Measurements from ENCODE around the gene MTM1. TPM values are rescaled to one million over a fixed set of nuclear protein-coding genes. Genes with fewer than 3 reads are reported as not detected.
A peak's percentile ranks its signal among the peaks of the same experiment; 100 is the strongest.

The MTM1 gene
- total RNA-seq, 1 experiment from 2014 or later: 11.6 TPM

DNA sequence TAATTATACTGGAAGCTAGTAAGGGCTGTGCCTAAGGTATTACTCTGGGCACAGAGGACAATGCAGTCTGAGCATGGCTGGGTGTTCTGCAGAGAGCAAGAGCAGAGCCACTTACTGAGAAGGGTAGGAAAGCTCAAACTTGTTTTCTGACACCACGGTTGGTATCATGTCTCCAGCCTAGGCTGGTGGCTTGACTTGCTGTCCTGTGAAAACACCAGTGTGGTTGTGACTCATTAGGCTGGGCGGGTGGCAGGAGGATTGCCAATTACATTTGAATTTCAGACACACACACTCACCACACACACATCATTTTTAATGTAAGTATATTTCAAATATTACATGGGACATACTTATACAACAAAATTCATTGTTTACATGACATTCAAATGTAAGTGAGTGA, 19.7 kb upstream of the MTM1 start:
- TF ChIP-seq CTCF (IDR thresholded peaks at IDR 0.05; ENCODE audit: unreplicated experiment): no peak
- H3K36me3 Mint-ChIP-seq (ENCODE audit: insufficient read depth, unreplicated experiment): no peaks in the 10 kb centered on the region
- no TSS peak for BruUV-seq (replicated peaks)
- no peaks in the 10 kb centered on the region for H3K9me3 Mint-ChIP-seq (ENCODE audit: unreplicated experiment)
- H3K27me3 Mint-ChIP-seq (ENCODE audit: insufficient read depth, unreplicated experiment): peaks cover 11% of the 10 kb centered on the region
- H3K4me1 Mint-ChIP-seq (ENCODE audit: insufficient read depth, unreplicated experiment): peaks cover 11% of the 10 kb centered on the region
- POLR2A ChIA-PET: interaction anchor here (1.0 kb wide), 1 partner anchor 21 kb away, joined by 3 read pairs; no protein-coding TSS in a partner anchor
- CTCF ChIA-PET: no interaction called here
- intact Hi-C loops (cut with micrococcal nuclease): no loop called here
- peak; percentile 63 for DNase-seq (ENCODE audit: unreplicated experiment)
- no peak overlapping the region for H3K4me3 Mint-ChIP-seq (ENCODE audit: unreplicated experiment)
- no peak overlapping the region for H3K27ac Mint-ChIP-seq (ENCODE audit: low read depth, unreplicated experiment)

DNA sequence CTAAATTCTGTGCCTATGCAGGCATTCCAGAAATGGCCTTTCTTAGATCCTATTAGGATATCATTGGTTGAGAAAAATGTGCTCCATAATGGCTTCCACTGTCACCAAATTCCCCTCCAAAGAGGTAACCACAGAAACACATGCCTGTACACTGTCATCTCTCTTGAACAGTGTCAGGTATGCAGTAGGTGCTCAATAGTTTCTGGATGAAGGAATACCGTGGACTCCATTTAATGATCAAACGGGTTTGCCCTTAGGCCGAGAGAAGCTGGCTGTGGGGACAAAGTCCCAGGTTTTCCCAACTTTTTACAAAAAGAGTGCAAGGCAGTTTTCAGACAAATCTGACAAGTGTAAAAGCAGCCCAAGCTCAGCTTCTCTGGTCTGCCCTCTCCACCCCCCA, 16.5 kb upstream of the MTM1 start:
- H3K27ac Mint-ChIP-seq (ENCODE audit: low read depth, unreplicated experiment): no peak overlapping the region
- CTCF ChIA-PET: no interaction called here
- BruUV-seq (replicated peaks): no TSS peak

DNA sequence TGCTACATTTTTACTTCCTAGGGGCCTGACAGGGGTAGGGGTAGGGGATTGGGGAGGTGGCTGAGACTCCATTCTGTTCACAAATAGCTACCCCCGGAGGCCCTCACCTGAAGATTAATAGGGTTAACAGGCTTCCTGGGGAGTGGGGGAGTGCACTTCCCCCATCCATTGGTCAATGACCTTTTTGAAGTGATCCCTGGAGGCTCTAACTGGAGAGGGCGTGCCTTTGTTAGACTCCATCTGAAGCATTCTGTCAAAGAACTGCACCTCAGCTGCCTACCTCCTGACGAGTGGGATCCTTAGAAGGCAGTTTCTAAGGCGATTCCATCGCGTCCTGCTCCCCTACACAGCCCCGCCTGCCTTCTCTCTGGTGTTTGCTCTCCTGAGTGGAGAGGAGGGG, 10.0 kb upstream of the MTM1 start:
- intact Hi-C loops (cut with micrococcal nuclease): no loop called here
- Mint-ChIP-seq H3K4me1 (ENCODE audit: insufficient read depth, unreplicated experiment) (no peaks in the 10 kb centered on the region), H3K9me3 (ENCODE audit: unreplicated experiment) (no peaks in the 10 kb centered on the region), H3K36me3 (ENCODE audit: insufficient read depth, unreplicated experiment) (no peaks in the 10 kb centered on the region), H3K4me3 (ENCODE audit: unreplicated experiment) (no peak overlapping the region), H3K27ac (ENCODE audit: low read depth, unreplicated experiment) (no peak overlapping the region), H3K27me3 (ENCODE audit: insufficient read depth, unreplicated experiment) (peaks cover 22% of the 10 kb centered on the region)
- DNase-seq (ENCODE audit: unreplicated experiment): no peak
- BruUV-seq (replicated peaks): no TSS peak
- ChIA-PET CTCF (interaction anchor here (1.4 kb wide), 1 partner anchor 87 kb away, joined by 5 read pairs; no protein-coding TSS in a partner anchor), POLR2A (no interaction called here)
- TF ChIP-seq CTCF (IDR thresholded peaks at IDR 0.05; ENCODE audit: unreplicated experiment): no peak

More for the DNA sequence above, 16.5 kb upstream of the MTM1 start:
- Mint-ChIP-seq H3K4me3 (ENCODE audit: unreplicated experiment) (no peak overlapping the region), H3K36me3 (ENCODE audit: insufficient read depth, unreplicated experiment) (no peaks in the 10 kb centered on the region), H3K27me3 (ENCODE audit: insufficient read depth, unreplicated experiment) (peaks cover 23% of the 10 kb centered on the region), H3K4me1 (ENCODE audit: insufficient read depth, unreplicated experiment) (peaks cover 11% of the 10 kb centered on the region), H3K9me3 (ENCODE audit: unreplicated experiment) (no peaks in the 10 kb centered on the region)
- TF ChIP-seq CTCF (IDR thresholded peaks at IDR 0.05; ENCODE audit: unreplicated experiment): no peak
- intact Hi-C loops (cut with micrococcal nuclease): no loop called here
- POLR2A ChIA-PET: no interaction called here
- no peak for DNase-seq (ENCODE audit: unreplicated experiment)

DNA sequence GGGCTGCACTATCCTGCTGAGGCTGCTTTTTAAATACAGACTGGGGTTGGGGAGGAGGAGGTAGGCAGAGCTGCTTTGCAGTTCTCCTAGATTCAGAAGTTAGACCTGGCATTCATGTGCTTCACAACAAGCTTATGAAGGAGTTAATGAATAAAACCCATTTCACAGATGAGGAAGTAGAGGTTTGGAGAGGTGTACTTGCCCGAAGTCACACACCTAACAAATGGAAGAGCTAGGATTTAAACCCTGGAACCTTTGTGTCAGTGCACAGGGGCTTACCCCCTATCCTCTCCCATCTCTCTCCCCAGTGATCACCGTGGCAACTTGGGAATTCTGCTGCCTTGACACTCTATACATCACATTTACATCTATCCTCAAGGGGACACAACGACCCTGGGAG, 3.6 kb upstream of the MTM1 start:
- Mint-ChIP-seq H3K36me3 (ENCODE audit: insufficient read depth, unreplicated experiment) (no peaks in the 10 kb centered on the region), H3K4me1 (ENCODE audit: insufficient read depth, unreplicated experiment) (no peaks in the 10 kb centered on the region), H3K9me3 (ENCODE audit: unreplicated experiment) (no peaks in the 10 kb centered on the region), H3K27me3 (ENCODE audit: insufficient read depth, unreplicated experiment) (peaks cover 10% of the 10 kb centered on the region), H3K4me3 (ENCODE audit: unreplicated experiment) (no peak overlapping the region), H3K27ac (ENCODE audit: low read depth, unreplicated experiment) (no peak overlapping the region)
- ChIA-PET POLR2A (interaction anchor here (0.6 kb wide), 1 partner anchor 14 kb away, joined by 3 read pairs; no protein-coding TSS in a partner anchor), CTCF (interaction anchor here (0.6 kb wide), 1 partner anchor 14 kb away, joined by 5 read pairs; no protein-coding TSS in a partner anchor)
- DNase-seq (ENCODE audit: unreplicated experiment): no peak
- TF ChIP-seq CTCF (IDR thresholded peaks at IDR 0.05; ENCODE audit: unreplicated experiment): no peak
- no TSS peak for BruUV-seq (replicated peaks)
- intact Hi-C loops (cut with micrococcal nuclease): no loop called here

All from MCF 10A (cell line).